GM19324 (cell line): ENCODE results near the gene CCL27.

ENCODE experiments used
- ATAC-seq: cut with Tn5 transposase; IDR thresholded peaks from one replicate; pipeline ENCODE4 v1.9.1; 2021; ENCODE audit warnings: mild to moderate bottlenecking, moderate library complexity; ENCODE audit not compliant: unreplicated experiment, low FRiP score

Gene CCL27

GRCh38 chr9:34685591-34685990, 23.1 kb upstream of the CCL27 start:
- no peak for ATAC-seq

DNA sequence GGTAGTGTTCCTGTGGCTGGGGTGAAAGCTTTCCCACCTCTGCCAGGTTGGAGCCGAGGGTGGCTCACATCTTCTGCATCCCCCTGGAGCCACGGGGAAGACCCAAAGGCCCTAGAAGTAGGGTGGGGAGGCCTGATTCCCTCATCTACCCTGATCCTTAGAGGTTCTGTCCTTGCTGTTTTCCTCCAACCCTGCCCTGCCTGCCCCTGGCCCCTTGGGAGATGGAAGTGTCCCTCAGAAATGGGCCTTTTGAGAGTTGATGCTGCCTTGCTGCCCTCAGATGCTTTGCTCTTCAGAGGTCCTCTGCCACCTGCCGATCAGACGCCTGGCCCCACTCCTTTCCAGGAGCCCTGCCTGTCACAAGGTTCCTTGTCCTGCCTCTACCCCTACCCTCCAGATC, 22.4 kb upstream of the CCL27 start:
- ATAC-seq = no peak

DNA sequence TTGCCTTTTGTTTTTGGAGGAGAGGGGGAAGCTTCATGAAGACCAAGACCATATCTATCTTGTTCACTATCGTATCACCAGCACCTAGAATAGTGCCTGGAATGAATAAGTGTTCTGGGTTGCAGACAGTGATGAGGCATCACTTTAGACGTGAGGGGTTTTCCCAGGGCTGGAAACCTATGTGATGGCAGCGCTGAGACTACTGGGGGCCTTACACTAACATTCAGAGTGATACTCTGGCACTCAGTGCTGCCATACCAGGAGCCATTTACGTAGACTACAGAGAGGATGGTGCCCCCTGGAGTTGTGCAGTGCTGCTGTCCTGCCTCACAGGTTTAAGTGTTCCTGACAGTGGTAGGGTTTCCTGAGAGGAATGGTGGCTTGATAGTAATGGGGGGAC, 21.7 kb upstream of the CCL27 start:
- ATAC-seq = no peak

GRCh38 chr9:34675869-34676268, 13.4 kb upstream of the CCL27 start:
- ATAC-seq = no peak

- ATAC-seq = no peak
Measured at GRCh38 chr9:34675048-34675714, 12.7 kb upstream of the CCL27 start.

DNA sequence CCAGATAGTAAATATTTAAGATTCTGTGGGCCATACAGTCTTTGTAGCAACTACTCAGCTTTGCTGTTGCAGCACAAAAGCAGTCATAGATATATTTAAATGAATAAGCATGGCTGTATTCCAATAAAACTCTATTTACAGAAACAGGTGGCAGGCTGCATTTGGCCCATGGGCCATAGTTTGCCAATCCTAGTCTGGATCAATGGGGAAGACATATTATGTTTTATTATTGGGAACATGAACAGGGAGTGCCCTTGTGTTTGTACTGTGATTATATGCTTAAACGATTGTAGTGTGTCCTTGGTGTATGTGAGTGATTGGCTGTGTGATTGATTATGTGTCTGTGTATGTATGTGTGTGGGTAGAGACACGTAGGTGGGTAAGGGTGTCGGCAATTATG, 12.0 kb upstream of the CCL27 start:
- no peak for ATAC-seq

GRCh38 chr9:34671307-34671706, 8.8 kb upstream of the CCL27 start:
- no peak for ATAC-seq

DNA sequence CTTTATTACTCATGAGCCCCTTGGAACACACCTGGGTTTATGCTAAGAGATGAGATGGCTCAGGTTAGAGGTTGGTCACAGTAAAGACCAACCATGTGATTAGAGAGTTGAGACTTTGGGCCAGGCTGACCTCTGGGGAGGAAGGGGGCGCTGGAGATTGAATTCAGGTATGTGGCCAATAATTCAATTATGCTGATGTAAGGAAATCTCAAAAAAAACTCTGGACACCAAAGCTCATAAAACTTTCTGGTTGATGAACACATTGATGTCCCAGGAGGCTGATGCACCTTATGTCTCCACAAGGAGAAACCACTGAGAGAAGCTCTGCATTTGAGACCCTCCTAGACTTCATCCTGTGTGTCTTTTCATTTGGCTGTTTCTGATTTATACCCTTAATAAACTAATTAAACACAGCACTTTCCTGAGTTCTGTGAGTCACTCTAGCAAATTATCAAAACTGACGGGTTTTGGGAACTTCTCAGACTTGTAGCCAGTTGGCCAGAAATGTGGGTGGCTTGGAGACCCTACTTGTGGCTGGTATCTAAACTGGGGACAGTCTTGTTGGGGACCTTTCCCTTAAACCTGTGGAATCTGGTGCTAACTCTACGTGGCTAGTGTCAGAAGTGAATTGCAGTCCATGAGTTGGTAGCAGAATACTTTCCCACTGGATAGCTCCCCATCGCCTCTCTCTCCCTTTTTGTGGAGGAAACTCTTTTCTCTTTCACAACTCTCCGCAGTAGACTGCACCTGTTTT, 7.5 kb upstream of the CCL27 start:
- no peak for ATAC-seq

DNA sequence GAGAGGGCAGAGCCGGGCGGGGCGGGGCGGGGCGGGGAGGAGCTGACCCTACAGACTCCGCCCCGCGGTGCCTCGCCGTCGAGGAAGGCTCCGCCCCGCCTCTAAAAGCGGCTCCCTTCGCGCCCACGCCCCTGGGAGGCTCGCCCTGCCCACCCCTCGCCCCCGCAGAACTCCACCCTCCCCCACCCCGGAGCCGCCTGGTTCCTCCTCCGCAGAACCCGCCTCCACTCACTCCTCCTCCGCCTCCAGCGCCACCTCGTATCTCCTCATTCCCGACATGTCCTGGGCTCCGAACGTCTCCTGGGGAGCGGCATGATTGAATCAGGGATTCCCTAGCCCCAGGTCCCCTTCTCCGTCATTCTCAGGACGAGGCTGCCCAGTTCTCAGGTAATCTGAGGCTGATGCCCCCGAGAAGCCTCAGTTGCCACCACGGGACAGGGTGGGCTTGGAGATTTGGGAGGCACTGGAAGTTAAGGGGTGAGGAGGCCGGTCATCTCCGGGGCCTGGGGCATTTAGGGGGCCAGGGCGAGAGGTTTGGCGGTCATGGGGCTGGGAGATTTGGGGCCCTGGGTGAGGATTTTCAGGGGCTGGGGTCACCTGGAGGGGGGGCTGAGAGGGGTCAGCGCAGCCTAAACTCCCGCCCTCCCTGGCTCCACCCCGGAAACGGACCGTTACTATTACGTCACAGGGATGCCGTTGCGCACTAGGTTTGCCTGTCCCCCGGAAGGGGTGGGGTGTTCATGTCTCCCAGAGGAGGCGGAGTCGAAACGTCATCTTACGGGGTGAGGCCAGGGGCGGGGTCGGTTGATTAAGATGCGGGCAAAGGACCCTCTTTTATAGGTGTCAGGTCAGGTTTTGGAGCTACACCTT, 3.2 kb upstream of the CCL27 start:
- peak; percentile 74 for ATAC-seq

DNA sequence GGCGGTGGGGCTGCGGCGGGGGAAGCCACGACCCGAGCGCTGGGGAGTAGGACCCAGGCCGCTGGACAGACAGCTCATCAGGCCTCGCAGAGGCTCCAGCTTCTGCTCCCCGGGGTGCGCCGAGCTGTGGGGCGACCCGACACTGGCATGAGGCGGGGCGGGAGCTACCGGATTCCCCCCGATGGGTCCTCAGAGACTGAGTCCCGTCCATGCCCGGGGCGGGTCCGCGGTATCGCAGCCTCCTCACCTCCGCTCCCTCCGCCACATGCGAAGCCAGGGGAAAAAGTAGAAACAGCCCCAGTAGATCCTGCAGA, 2.6 kb upstream of the CCL27 start:
- ATAC-seq = peak; percentile 20

DNA sequence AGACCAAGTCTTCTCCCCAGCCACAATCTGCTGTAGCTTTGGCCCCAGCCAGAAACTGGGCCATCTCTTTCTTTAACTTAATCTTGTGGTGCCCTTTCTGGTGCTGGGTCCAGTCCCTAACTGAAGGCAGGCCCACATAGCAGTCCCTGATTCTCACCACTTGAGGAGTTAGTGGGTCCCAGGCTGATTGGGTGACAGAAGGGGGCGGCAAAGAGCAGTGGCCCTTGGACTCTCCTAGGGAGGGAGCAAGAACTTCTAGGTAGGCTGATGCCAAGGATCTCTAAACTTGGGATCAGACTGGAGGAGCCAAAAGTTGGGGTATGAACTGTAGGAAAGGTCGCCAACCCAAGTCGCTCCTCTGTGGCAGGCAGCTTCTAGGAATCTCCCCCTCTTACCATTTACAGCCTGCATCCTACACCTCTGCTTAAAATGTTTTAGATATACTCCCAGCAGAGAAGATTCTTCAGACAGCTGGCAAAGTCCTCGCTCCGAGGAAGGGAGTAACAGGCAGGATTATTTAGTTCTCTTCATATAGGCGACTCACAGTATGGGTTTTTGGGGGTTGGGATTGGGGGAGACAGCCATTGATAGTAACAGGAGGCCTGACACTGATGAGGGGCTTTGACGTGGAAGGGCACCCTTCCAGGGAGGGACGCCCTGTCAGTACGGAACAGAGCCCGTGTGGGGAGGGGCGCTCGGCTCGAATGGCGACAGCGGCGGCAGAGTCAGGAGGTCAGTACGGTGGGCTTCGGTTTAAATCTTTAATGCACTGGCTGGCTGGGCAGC, 2.0 kb upstream of the CCL27 start:
- ATAC-seq = no peak

GRCh38 chr9:34663303-34663605, 797 bp upstream of the CCL27 start:
- ATAC-seq = no peak

GRCh38 chr9:34659592-34660253, 2.7 kb downstream of the CCL27 start:
- ATAC-seq = no peak

- no peak for ATAC-seq
Measured at GRCh38 chr9:34658461-34658860, 4.0 kb downstream of the CCL27 start.

GRCh38 chr9:34656992-34657391, 5.5 kb downstream of the CCL27 start:
- no peak for ATAC-seq

DNA sequence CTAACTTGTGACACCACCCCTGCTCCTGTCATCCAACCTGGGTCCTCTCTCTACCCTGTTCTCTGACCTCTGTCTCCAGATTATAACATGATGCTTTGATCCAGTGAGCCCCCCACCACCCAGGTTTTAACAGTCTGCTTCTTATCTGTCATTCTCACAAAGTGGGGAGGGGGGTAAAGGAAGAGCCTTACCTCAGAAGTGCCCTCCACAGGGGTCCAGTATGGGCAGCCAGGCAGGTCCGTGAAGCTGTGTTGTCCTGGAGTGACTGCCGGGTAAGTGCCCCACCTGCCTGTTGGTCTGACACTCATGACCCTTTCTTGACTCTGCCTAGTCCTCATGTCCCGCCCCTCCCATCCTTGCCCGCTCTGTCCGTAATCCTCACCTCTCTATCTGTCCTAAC, 7.1 kb downstream of the CCL27 start:
- ATAC-seq = no peak

DNA sequence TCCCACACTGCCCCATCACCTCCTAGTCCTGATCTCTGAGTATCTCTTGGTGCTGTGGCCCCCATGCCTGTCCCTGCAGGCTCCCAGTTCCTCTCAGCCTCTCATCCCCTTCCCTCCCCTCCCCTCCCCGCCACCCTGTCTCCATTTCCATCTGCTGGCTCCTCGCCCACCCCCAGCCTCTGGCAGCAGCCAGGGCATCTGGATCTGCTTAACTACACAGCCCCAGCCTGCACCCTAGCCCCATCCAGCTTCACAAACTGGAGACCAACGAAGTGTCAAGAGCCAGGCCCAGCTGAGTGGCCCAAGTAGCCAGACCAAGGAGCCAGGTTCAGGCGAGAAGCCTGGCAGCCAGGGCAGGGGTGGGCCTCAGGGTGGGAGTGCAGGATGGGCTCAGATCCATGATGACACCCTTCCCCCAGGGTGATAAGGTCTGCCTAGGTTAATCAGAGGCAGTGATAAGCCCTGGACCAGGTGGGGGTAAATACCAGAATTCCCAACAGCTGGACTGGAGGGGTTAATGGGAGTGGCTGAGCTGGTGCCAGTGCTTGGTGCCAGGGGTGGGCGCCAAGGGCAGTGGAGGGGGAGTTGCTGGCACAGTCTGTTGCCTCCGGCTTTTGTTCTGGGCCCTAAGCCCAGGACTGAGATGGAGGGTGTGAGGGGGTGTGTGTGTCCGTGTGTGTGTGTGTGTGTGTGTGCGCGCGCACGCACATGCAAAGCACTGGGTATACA, 8.0 kb downstream of the CCL27 start:
- no peak for ATAC-seq

DNA sequence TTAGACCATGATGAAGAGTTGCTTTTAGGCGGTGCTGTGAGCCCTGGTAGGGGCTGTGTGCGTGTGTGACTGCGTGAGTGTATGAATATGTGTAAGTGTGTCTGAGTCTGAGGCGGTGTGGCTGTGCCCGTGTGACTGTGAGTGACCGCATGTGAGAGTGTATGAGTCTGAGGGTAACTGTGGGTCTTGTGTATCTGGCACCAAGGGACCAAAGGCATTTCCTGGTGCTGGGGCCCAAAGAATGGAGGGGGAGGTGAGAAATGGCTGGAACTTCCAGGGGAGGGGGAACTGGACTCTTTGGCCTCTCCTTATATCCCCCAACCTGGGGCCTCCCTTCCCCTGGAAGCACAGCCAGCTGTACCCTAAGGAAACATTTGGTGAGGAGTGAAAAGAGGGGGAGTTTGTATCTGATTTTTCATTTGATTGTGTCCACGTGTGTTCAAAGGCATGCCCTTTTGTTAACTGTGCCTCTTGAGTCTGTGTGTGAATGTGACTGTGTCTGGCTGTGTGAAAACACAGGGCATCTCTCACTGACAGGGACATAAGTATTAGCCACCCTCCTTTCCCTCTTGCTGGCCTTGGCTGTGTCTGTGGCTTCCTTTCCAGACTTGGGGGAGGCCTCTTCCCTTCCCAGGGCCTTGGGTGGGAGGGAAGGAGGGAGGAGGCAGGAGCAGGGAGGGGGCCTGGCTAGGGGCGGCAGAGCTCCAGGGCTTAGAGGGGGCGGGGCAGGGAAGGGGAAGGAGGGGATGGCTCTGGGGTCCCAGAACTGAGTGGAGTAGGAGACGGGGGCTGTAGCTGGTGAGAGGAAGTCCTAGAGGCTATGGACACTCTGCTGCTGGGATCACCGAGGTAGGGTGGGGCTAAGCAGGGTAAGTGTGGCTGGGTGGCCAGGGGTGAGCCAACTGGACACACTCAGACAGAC, 9.0 kb downstream of the CCL27 start:
- no peak for ATAC-seq

GRCh38 chr9:34652602-34653000, 9.9 kb downstream of the CCL27 start:
- no peak for ATAC-seq
